Left renal pelvis (tissue), 4 donors: ENCODE measurements around the gene LMF1. TPM values are rescaled to one million over a fixed set of nuclear protein-coding genes. Genes with fewer than 3 reads are reported as not detected.

Experiments
- DNase-seq, 4 donors: peaks; one replicate each; pipeline ENCODE4 v3.0.0-alpha.2; 2013; ENCODE audit warnings: low read depth in 4 of 4, low spot score in 3 of 4
- polyA plus RNA-seq, 4 donors: library from polyadenylated mRNA; unstranded; fragments of 120-200 nt; gene quantifications; one replicate each; pipeline ENCODE4 v1.2.1, GENCODE V29; 2013; ENCODE audit not compliant: insufficient read length in 4 of 4

LMF1 gene
- polyA plus RNA-seq, 4 donors, result 12.2 to 25.4 (median 16.9) TPM

GRCh38 chr16:1003391-1004347, 32.9 kb upstream of the LMF1 start:
- DNase-seq, result no peak

- no peak for DNase-seq
Measured at GRCh38 chr16:1002399-1003166, 31.8 kb upstream of the LMF1 start.

GRCh38 chr16:1001096-1001495, 30.3 kb upstream of the LMF1 start:
- DNase-seq, result no peak

GRCh38 chr16:1000608-1001007, 29.8 kb upstream of the LMF1 start:
- DNase-seq, result no peak

GRCh38 chr16:999677-1000076, 28.9 kb upstream of the LMF1 start:
- no peak for DNase-seq

GRCh38 chr16:998615-999014, 27.8 kb upstream of the LMF1 start:
- no peak for DNase-seq

- no peak for DNase-seq
Measured at GRCh38 chr16:998211-998610, 27.4 kb upstream of the LMF1 start.

- DNase-seq, result no peak
Measured at GRCh38 chr16:997440-998051, 26.8 kb upstream of the LMF1 start.

GRCh38 chr16:996681-997080, 25.9 kb upstream of the LMF1 start:
- no peak for DNase-seq

- DNase-seq, result no peak
Measured at GRCh38 chr16:995783-996182, 25.0 kb upstream of the LMF1 start.

GRCh38 chr16:995087-995486, 24.3 kb upstream of the LMF1 start:
- DNase-seq, result no peak

- no peak for DNase-seq
Measured at GRCh38 chr16:993731-994130, 22.9 kb upstream of the LMF1 start.

GRCh38 chr16:991773-992172, 21.0 kb upstream of the LMF1 start:
- DNase-seq, result no peak

- DNase-seq, result no peak
Measured at GRCh38 chr16:991345-991744, 20.6 kb upstream of the LMF1 start.

- DNase-seq, result no peak
Measured at GRCh38 chr16:990516-991291, 19.9 kb upstream of the LMF1 start.

GRCh38 chr16:989354-989814, 18.6 kb upstream of the LMF1 start:
- DNase-seq, result no peak

GRCh38 chr16:988471-989353, 17.9 kb upstream of the LMF1 start:
- no peak for DNase-seq

GRCh38 chr16:987906-988305, 17.1 kb upstream of the LMF1 start:
- DNase-seq, result no peak

GRCh38 chr16:986925-987582, 16.3 kb upstream of the LMF1 start:
- DNase-seq, result no peak
